Neuronal stem cell (in vitro differentiated cells): ENCODE measurements around the gene IRF7.
A peak's percentile ranks its signal among the peaks of the same experiment; 100 is the strongest.

Experiments used
- DNase-seq: peaks from one replicate; pipeline ENCODE4 v3.0.0-alpha.2; 2013; ENCODE audit warnings: low spot score
- H2AFZ ChIP-seq: one replicate; pipeline ENCODE4 v1.6.1; 2013; ENCODE audit warnings: mild to moderate bottlenecking, low read length, inconsistent platforms
- H2AK5ac ChIP-seq: 2 replicates; pipeline ENCODE4 v1.6.1; 2013; ENCODE audit warnings: low read depth, mild to moderate bottlenecking, inconsistent platforms, low read length, moderate library complexity, mixed read lengths
- H2BK120ac ChIP-seq: 2 replicates; pipeline ENCODE4 v1.6.1; 2013; ENCODE audit warnings: low read depth, mild to moderate bottlenecking, inconsistent platforms, low read length, moderate library complexity, mixed read lengths
- H2BK12ac ChIP-seq: one replicate; pipeline ENCODE4 v1.6.1; 2013; ENCODE audit warnings: low read length, inconsistent platforms
- H2BK15ac ChIP-seq: 2 replicates; pipeline ENCODE4 v1.6.1; 2013; ENCODE audit warnings: mild to moderate bottlenecking, low read length, inconsistent platforms, mixed read lengths
- H2BK5ac ChIP-seq: one replicate; pipeline ENCODE4 v1.6.1; 2013; ENCODE audit warnings: inconsistent platforms, mild to moderate bottlenecking, low read length, moderate library complexity
- H3K14ac ChIP-seq: one replicate; pipeline ENCODE4 v1.6.1; 2013; ENCODE audit warnings: low read length, inconsistent platforms
- H3K18ac ChIP-seq: 2 replicates; pipeline ENCODE4 v1.6.1; 2013; ENCODE audit warnings: low read length, inconsistent platforms
- H3K23ac ChIP-seq: 2 replicates; pipeline ENCODE4 v1.6.1; 2013; ENCODE audit warnings: low read depth, mild to moderate bottlenecking, mixed read lengths, low read length, inconsistent platforms; ENCODE audit not compliant: poor library complexity
- H3K27ac ChIP-seq: replicated peaks from 3 replicates; pipeline ENCODE4 v1.5.1; 2013; ENCODE audit warnings: low read length, inconsistent platforms
- H3K27me3 ChIP-seq, 3 experiments: 2 replicates each; pipeline ENCODE4 v1.6.1; 2013; ENCODE audit warnings: low read length in 3 of 3, mild to moderate bottlenecking in 2 of 3, inconsistent platforms in 1 of 3, low read depth in 1 of 3, mixed read lengths in 1 of 3, moderate library complexity in 1 of 3; ENCODE audit not compliant: control insufficient read depth in 3 of 3, insufficient read depth in 3 of 3
- H3K36me3 ChIP-seq, 2 donors: replicated peaks in 1 of 2; 2 replicates each; pipeline ENCODE4 v1.6.1; 2013; ENCODE audit warnings: low read length in 2 of 2; ENCODE audit not compliant: control insufficient read depth in 2 of 2, insufficient read depth in 2 of 2
- H3K4ac ChIP-seq: 2 replicates; pipeline ENCODE4 v1.6.1; 2013; ENCODE audit warnings: inconsistent platforms, mild to moderate bottlenecking, low read length, moderate library complexity
- H3K4me1 ChIP-seq, 2 donors: 1 replicate in 1 of 2; 2 replicates in 1 of 2; pipeline ENCODE4 v1.6.1; 2013; ENCODE audit warnings: low read length in 2 of 2, low read depth in 1 of 2; ENCODE audit not compliant: control insufficient read depth in 2 of 2, insufficient read depth in 1 of 2
- H3K4me2 ChIP-seq: one replicate; pipeline ENCODE4 v1.6.1; 2013; ENCODE audit warnings: mild to moderate bottlenecking, low read length, inconsistent platforms; ENCODE audit not compliant: insufficient read depth, poor library complexity, severe bottlenecking
- H3K4me3 ChIP-seq, 2 donors: 2 replicates each; pipeline ENCODE4 v1.5.1; 2013; ENCODE audit warnings: low read length in 2 of 2, mild to moderate bottlenecking in 2 of 2, inconsistent platforms in 1 of 2, moderate library complexity in 1 of 2
- H3K79me1 ChIP-seq: one replicate; pipeline ENCODE4 v1.6.1; 2013; ENCODE audit warnings: low read depth, mild to moderate bottlenecking, inconsistent platforms, low read length, moderate library complexity
- H3K9ac ChIP-seq: one replicate; pipeline ENCODE4 v1.6.1; 2013; ENCODE audit warnings: mild to moderate bottlenecking, low read depth, low read length, inconsistent platforms; ENCODE audit not compliant: poor library complexity
- H3K9me3 ChIP-seq, 2 donors: replicated peaks in 1 of 2; 2 replicates each; pipeline versions ENCODE3 to v1.6.1; 2013; ENCODE audit warnings: low read length in 2 of 2, mild to moderate bottlenecking in 2 of 2, inconsistent platforms in 1 of 2, low read depth in 1 of 2, mixed read lengths in 1 of 2, moderate library complexity in 1 of 2; ENCODE audit not compliant: control insufficient read depth in 2 of 2, insufficient read depth in 1 of 2
- H4K8ac ChIP-seq: one replicate; pipeline ENCODE4 v1.6.1; 2013; ENCODE audit warnings: low read depth, mild to moderate bottlenecking, inconsistent platforms, low read length, moderate library complexity
- H4K91ac ChIP-seq: one replicate; pipeline ENCODE4 v1.6.1; 2013; ENCODE audit warnings: low read length, low read depth, mild to moderate bottlenecking, inconsistent platforms; ENCODE audit not compliant: poor library complexity
- WGBS, 2 donors: extraction: QIAGEN DNeasy Blood & Tissue Kit; methylation state at CpG; one replicate each; pipeline ENCODE4 v1.1.7; 2013; ENCODE audit warnings: missing lambda C conversion rate in 2 of 2, mixed read lengths in 1 of 2; ENCODE audit not compliant: insufficient read length in 2 of 2, insufficient replicate concordance in 1 of 2; ENCODE audit errors: extremely low coverage in 2 of 2; 5-methylcytosine and 5-hydroxymethylcytosine counted together

The IRF7 gene

DNA sequence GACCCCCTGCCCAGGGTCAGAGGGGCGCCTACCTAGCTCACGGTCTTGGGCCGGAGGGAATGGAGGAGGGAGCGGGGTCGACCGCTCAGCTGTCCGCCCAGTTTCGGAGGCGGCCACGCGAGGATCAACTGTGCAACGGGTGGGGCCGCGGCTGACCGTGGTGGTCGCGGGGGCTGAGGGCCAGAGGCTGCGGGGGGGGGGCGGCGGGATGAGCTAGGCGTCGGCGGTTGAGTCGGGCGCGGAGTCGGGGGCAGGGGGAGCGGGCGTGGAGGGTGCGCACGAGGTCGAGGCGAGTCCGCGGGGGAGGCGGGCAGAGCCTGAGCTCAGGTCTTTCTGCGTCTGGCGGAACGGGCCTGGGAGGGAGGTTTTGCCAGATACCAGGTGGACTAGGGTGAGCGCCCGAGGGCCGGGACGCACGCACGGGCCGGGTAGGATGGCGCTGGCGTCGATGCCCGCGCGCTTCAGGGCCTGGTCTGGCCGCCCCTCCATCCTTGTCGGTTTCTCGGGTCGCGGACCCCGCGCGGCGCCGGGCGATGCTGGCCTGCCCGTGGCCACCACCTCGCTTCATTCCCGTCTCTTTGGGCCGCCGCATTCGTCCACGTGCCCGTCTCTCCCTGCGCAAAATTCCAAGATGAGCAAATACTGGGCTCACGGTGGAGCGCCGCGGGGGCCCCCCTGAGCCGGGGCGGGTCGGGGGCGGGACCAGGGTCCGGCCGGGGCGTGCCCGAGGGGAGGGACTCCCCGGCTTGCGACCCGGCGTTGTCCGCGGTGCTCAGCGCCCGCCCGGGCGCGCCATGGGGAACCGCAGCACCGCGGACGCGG lies 21.0 kb upstream of the IRF7 start, which contains the start of gene DRD4:
DRD4 (plus strand) TSS at position 759 of the 822 bp plus-strand sequence; CDS start at position 795, 36 bp downstream.
- Histone ChIP-seq H2BK5ac (peak within 1 kb of the TSS; percentile 57), H3K27me3 (peaks cover 0 to 23% (median 5%) of the 10 kb centered on the region in 3 experiments), H3K4ac (peak within 1 kb of the TSS; percentile 37), H3K9ac (peak within 1 kb of the TSS; percentile 96), H2BK120ac (peak within 1 kb of the TSS; percentile 81), H3K36me3 (peaks cover 0 to 8% of the 10 kb centered on the region in 2 donors), H3K23ac (peak within 1 kb of the TSS; percentile 97), H3K9me3 (no peaks in the 10 kb centered on the region), H4K8ac (peak within 1 kb of the TSS; percentile 99), H3K4me1 (peaks cover 21 to 23% of the 10 kb centered on the region in 2 donors), H2AK5ac (peak within 1 kb of the TSS; percentile 94), H3K4me3 (peak within 1 kb of the TSS in 1 of 2 donors; percentile 91), H3K79me1 (peaks cover 5% of the 10 kb centered on the region), H3K27ac (peak within 1 kb of the TSS; percentile 99), H4K91ac (no peak within 1 kb of the TSS), H3K14ac (peak within 1 kb of the TSS; percentile 47), H2BK12ac (peak within 1 kb of the TSS; percentile 98), H2AFZ (no peak within 1 kb of the TSS), H2BK15ac (peak within 1 kb of the TSS; percentile 99), H3K18ac (peak within 1 kb of the TSS; percentile 92), H3K4me2 (peak within 1 kb of the TSS; percentile 98)
- DNase-seq, result peak; percentile 50
- WGBS, 2 donors, result no CpG with 5 or more reads among the region's 100 CpGs

DNA sequence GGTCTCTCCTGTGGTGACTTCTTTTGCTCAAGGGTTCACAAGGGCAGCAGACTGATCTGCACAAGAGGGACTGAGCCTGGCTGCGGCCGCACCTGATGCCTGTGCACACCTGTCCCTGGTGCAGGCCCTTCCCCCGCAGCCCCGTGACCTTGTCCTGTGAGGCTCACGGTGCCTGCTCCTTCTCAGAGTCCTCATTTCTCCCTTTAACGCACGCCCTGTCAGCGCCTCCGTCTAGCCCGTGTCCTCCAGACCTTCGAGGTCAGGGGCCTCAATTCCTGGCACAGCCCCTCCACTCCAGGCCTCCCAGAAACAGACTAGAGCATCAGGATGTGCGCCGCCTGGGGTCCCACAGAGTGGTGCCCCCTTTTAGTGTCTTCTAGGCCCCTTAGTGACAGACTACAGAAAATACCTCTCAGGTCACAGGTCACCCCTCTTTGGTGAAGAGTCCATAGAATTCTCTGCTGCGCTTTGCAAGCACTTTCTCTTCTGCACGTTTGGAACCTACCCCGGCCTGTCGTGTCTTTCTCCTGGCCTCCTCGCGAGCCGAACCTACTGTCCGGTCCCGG lies 20.3 kb upstream of the IRF7 start:
- peak overlapping the region; percentile 92 for H3K18ac ChIP-seq
- peaks cover 5% of the 10 kb centered on the region for H3K79me1 ChIP-seq
- H3K4ac ChIP-seq, result no peak overlapping the region
- H2BK5ac ChIP-seq, result peak overlapping the region; percentile 57
- H4K8ac ChIP-seq, result no peak overlapping the region
- no peak overlapping the region for H3K14ac ChIP-seq
- no peak for DNase-seq
- peak overlapping the region; percentile 78 for H2BK12ac ChIP-seq
- H3K4me1 ChIP-seq, result peaks cover 21 to 23% of the 10 kb centered on the region in 2 donors
- H3K36me3 ChIP-seq, result peaks cover 0 to 1% of the 10 kb centered on the region in 2 donors
- H2BK120ac ChIP-seq, result peak overlapping the region; percentile 81
- H2AK5ac ChIP-seq, result peak overlapping the region; percentile 94
- H3K4me3 ChIP-seq, result peak overlapping the region in 1 of 2 donors; percentile 46
- H2BK15ac ChIP-seq, result peak overlapping the region; percentile 99
- peak overlapping the region; percentile 98 for H3K4me2 ChIP-seq
- H3K27me3 ChIP-seq, result peaks cover 0 to 23% (median 5%) of the 10 kb centered on the region in 3 experiments
- H4K91ac ChIP-seq, result no peak overlapping the region
- H3K9me3 ChIP-seq, result no peaks in the 10 kb centered on the region
- H3K23ac ChIP-seq, result peak overlapping the region; percentile 97
- peak overlapping the region; percentile 77 for H3K9ac ChIP-seq
- no CpG with 5 or more reads among the region's 22 CpGs for WGBS, 2 donors
- no peak overlapping the region for H3K27ac ChIP-seq
- H2AFZ ChIP-seq, result no peak overlapping the region

DNA sequence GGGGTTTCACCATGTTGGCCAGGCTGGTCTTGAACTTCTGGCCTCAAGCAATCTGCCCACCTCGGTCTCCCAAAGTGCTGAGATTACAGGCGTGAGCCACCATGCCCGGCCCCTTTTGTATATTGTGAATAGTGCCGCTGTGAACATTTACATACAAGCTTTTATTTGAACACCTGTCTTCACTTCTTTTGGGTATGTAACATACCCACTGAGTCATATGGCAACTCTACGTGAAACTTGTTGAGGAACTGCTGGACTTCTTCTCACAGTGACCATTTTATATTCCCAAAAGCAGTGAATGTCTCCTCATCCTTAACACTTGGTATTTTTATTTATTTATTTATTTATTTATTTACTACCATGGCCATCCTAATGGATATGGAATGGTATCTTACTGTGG lies 15.1 kb upstream of the IRF7 start:
- H3K27me3 ChIP-seq, result peaks cover 0 to 10% (median 0%) of the 10 kb centered on the region in 3 experiments
- no peak overlapping the region for H2BK12ac ChIP-seq
- no CpG with 5 or more reads among the region's 5 CpGs for WGBS, 2 donors
- H3K4me1 ChIP-seq, result peaks cover 0 to 1% of the 10 kb centered on the region in 2 donors
- no peak overlapping the region for H2BK120ac ChIP-seq
- no peak overlapping the region for H4K8ac ChIP-seq
- no peak overlapping the region for H3K9ac ChIP-seq
- no peak overlapping the region for H2BK5ac ChIP-seq
- H2AK5ac ChIP-seq, result no peak overlapping the region
- no peak overlapping the region for H3K27ac ChIP-seq
- no peak overlapping the region for H3K23ac ChIP-seq
- no peak overlapping the region for H3K4me3 ChIP-seq
- H3K79me1 ChIP-seq, result no peaks in the 10 kb centered on the region
- H2BK15ac ChIP-seq, result no peak overlapping the region
- H3K4me2 ChIP-seq, result no peak overlapping the region
- no peak for DNase-seq
- H2AFZ ChIP-seq, result no peak overlapping the region
- H4K91ac ChIP-seq, result no peak overlapping the region
- peaks cover 0 to 2% of the 10 kb centered on the region in 2 donors for H3K9me3 ChIP-seq
- no peaks in the 10 kb centered on the region for H3K36me3 ChIP-seq
- no peak overlapping the region for H3K18ac ChIP-seq
- H3K4ac ChIP-seq, result no peak overlapping the region
- H3K14ac ChIP-seq, result no peak overlapping the region

DNA sequence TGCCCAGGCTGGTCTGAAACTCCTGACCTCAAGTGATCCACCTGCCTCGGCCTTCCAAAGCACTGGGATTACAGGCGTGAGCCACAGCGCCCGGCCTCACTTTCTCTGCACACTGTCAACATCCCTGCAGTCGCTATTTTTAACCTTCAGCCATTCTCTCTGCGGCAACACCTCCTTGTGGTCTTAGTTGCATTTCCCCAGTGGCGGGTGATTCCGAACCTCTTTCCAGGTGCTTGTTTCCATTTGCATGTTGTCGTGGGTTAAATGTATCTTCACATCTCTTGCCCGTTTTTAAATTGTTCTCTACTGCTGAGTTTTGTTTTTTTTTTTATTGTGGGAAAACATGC lies 13.5 kb upstream of the IRF7 start:
- Histone ChIP-seq H3K14ac (no peak overlapping the region), H2BK15ac (no peak overlapping the region), H3K4me1 (peaks cover 0 to 1% of the 10 kb centered on the region in 2 donors), H3K18ac (no peak overlapping the region), H3K4me3 (no peak overlapping the region), H3K23ac (no peak overlapping the region), H2BK12ac (no peak overlapping the region), H2AFZ (no peak overlapping the region), H3K27ac (no peak overlapping the region), H2BK5ac (no peak overlapping the region), H4K91ac (no peak overlapping the region), H2BK120ac (no peak overlapping the region), H2AK5ac (no peak overlapping the region), H3K79me1 (no peaks in the 10 kb centered on the region), H3K36me3 (peaks cover 0 to 2% of the 10 kb centered on the region in 2 donors), H3K9me3 (peaks cover 0 to 2% of the 10 kb centered on the region in 2 donors), H3K9ac (no peak overlapping the region), H3K27me3 (peaks cover 0 to 11% (median 0%) of the 10 kb centered on the region in 3 experiments), H4K8ac (no peak overlapping the region), H3K4me2 (no peak overlapping the region), H3K4ac (no peak overlapping the region)
- no peak for DNase-seq
- no CpG with 5 or more reads among the region's 10 CpGs for WGBS, 2 donors
